WERI-Rb-1 (cell line): Measurements from ENCODE around the gene PRRG1.
"Not testable (repeated sequence)": the region's sequence is repeated elsewhere in the genome, so short reads cannot be mapped to it uniquely, and the experiment has no call there.

Source experiments
- DNase-seq: peaks from one replicate; pipeline ENCODE4 v3.0.0-alpha.2; 2020
- H3K27ac ChIP-seq: fragments of 250-450 bp; sonication (Bioruptor Pico); 2 replicates; pipeline ENCODE4 v1.5.1; 2020; ENCODE audit warnings: mild to moderate bottlenecking, moderate library complexity
- H3K27me3 ChIP-seq: fragments of 250-450 bp; sonication (Bioruptor Pico); 2 replicates; pipeline ENCODE4 v1.5.1; 2021; ENCODE audit warnings: mild to moderate bottlenecking, low read depth, moderate library complexity; ENCODE audit not compliant: insufficient read depth, severe bottlenecking
- H3K36me3 ChIP-seq: fragments of 250-450 bp; sonication (Bioruptor Pico); 2 replicates; pipeline ENCODE4 v1.5.1; 2020; ENCODE audit warnings: mild to moderate bottlenecking, moderate library complexity
- H3K4me3 ChIP-seq: 2 replicates; pipeline ENCODE4 v1.5.1; 2011; ENCODE audit warnings: low read depth, mild to moderate bottlenecking, control low read depth, low read length
- H3K9me3 ChIP-seq: fragments of 250-450 bp; sonication (Bioruptor Pico); 2 replicates; pipeline ENCODE4 v1.5.1; 2021; ENCODE audit warnings: mild to moderate bottlenecking, moderate library complexity; ENCODE audit not compliant: severe bottlenecking
- CTCF ChIP-seq: IDR thresholded peaks from 2 replicates; pipeline ENCODE4 v1.5.1; 2011; ENCODE audit warnings: low read depth, mild to moderate bottlenecking, control low read depth, inconsistent platforms, low read length

The PRRG1 gene

DNA sequence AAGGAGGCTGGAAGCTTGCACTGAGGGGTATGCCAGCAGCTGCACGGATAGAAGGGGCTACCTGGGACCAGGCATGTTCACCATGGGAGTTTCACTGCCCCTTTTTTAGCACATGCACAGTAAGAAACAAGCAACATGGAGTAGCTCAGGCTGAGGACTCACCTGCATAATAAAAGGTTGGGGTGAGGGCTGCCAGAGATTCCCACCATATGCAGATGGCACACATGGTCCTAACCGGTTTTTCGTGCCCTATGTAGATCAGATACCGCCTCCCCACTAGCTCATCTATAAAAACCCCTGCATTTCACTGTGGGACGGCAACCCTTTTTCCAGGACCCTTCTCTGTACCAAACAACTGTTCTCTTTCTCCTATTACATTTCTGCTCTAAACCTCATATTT lies 125.3 kb downstream of the PRRG1 start:
- TF ChIP-seq CTCF = no peak
- Histone ChIP-seq H3K36me3 (no peaks in the 10 kb centered on the region), H3K9me3 (no peaks in the 10 kb centered on the region), H3K4me3 (no peak overlapping the region), H3K27me3 (peaks cover 4% of the 10 kb centered on the region), H3K27ac (no peak overlapping the region)
- no peak for DNase-seq

DNA sequence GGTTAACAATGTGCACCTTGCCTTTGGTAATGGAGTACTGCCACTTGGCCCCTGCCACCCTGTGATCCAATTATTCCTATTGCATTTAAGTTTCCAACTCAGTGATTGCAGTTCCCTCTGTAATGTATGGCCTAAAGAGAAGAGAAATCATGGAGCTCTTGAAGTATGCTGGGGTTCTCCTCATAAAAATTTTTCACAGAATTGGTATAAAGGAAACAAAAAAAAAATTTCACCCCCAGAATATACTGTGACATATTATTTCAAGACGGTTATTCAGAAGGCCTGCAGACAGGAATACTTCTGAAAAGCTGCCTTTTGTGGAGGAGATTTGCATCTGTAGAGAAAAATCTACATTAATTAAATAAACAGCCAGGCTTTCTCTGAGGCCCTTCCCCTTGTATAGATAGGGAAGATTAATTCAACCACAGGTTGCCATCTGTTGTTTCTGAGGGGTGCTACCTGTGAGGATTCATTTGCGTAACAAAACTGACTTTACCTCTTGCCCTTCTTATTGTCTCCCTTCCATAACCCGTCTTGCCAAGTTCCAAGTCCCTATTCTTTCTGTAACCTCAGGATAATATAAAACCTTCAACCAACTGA lies 127.5 kb downstream of the PRRG1 start:
- TF ChIP-seq CTCF = no peak
- Histone ChIP-seq H3K36me3 (no peaks in the 10 kb centered on the region), H3K27ac (no peak overlapping the region), H3K4me3 (no peak overlapping the region), H3K27me3 (peaks cover 4% of the 10 kb centered on the region), H3K9me3 (no peaks in the 10 kb centered on the region)
- no peak for DNase-seq

- not testable (repeated sequence) for H3K4me3 ChIP-seq, H3K27me3 ChIP-seq, H3K27ac ChIP-seq, H3K36me3 ChIP-seq, DNase-seq, H3K9me3 ChIP-seq
Observed at GRCh38 chrX:37484335-37484734, 135.2 kb downstream of the PRRG1 start.

GRCh38 chrX:37485429-37485828 lies 136.3 kb downstream of the PRRG1 start:
- Histone ChIP-seq H3K27me3 (no peaks in the 10 kb centered on the region), H3K4me3 (no peak overlapping the region), H3K36me3 (no peaks in the 10 kb centered on the region), H3K27ac (no peak overlapping the region), H3K9me3 (no peaks in the 10 kb centered on the region)
- DNase-seq = no peak
- no peak for TF ChIP-seq CTCF

- H3K36me3 ChIP-seq = no peaks in the 10 kb centered on the region
- H3K27me3 ChIP-seq = no peaks in the 10 kb centered on the region
- no peak for DNase-seq
- no peaks in the 10 kb centered on the region for H3K9me3 ChIP-seq
- no peak overlapping the region for H3K27ac ChIP-seq
- TF ChIP-seq CTCF = no peak
- no peak overlapping the region for H3K4me3 ChIP-seq
Observed at GRCh38 chrX:37487271-37487670, 138.1 kb downstream of the PRRG1 start.

GRCh38 chrX:37488323-37488722 lies 139.2 kb downstream of the PRRG1 start:
- no peak for DNase-seq
- H3K4me3 ChIP-seq = no peak overlapping the region
- H3K27ac ChIP-seq = no peak overlapping the region
- TF ChIP-seq CTCF = no peak
- H3K9me3 ChIP-seq = no peaks in the 10 kb centered on the region
- no peaks in the 10 kb centered on the region for H3K27me3 ChIP-seq
- no peaks in the 10 kb centered on the region for H3K36me3 ChIP-seq
